ENCODE results near the gene NKX2-8. TPM values are rescaled to one million over a fixed set of nuclear protein-coding genes. Genes with fewer than 3 reads are reported as not detected.

Gene NKX2-8
- total and polyA plus RNA-seq, 2 of the 13 experiments (the other 11 are each of a cell fraction or from before 2014, with no cell fraction given) = not detected

GRCh38 chr14:36625014-36625413, 42.6 kb upstream of the NKX2-8 start (continued):
- TF ChIP-seq PRDM10 (CRISPR knock-in tag; IDR thresholded peaks at IDR 0.05; ENCODE audit: low read depth) (no peak), NR2C2 (CRISPR knock-in tag; IDR thresholded peaks at IDR 0.05; ENCODE audit: borderline replicate concordance) (no peak), FOXK1 (CRISPR knock-in tag; IDR thresholded peaks at IDR 0.05; ENCODE audit: borderline replicate concordance, low read depth) (peak; percentile 65; the same call in 1 of the 2 replicates), E2F2 (CRISPR knock-in tag; IDR thresholded peaks at IDR 0.05; ENCODE audit: borderline replicate concordance) (no peak), ZNF331 (CRISPR knock-in tag; IDR thresholded peaks at IDR 0.05) (peak; percentile 48; the same call in 1 of the 2 replicates), ZBTB39 (CRISPR knock-in tag; IDR thresholded peaks at IDR 0.05) (no peak), ZNF781 (CRISPR knock-in tag; IDR thresholded peaks at IDR 0.05; ENCODE audit: borderline replicate concordance, not compliant biosample characterization) (no peak), MIER2 (CRISPR knock-in tag; IDR thresholded peaks at IDR 0.05) (0 out of 2 replicates have a peak, but pooled peaks have one; percentile 29), SMARCE1 (IDR thresholded peaks at IDR 0.05; ENCODE audit: borderline replicate concordance) (no peak), ZNF850 (CRISPR knock-in tag; conservative IDR thresholded peaks at IDR 0.05) (no peak), ZNF12 (CRISPR knock-in tag; IDR thresholded peaks at IDR 0.05) (no peak), ZNF616 (CRISPR knock-in tag; IDR thresholded peaks at IDR 0.05; ENCODE audit: low read depth) (no peak), PRDM15 (CRISPR knock-in tag; IDR thresholded peaks at IDR 0.05) (no peak), ZFX (CRISPR knock-in tag; IDR thresholded peaks at IDR 0.05; ENCODE audit: low read depth) (no peak), ZNF614 (CRISPR knock-in tag; IDR thresholded peaks at IDR 0.05; ENCODE audit: borderline replicate concordance) (0 out of 2 replicates have a peak, but pooled peaks have one; percentile 24), THAP8 (CRISPR knock-in tag; IDR thresholded peaks at IDR 0.05; ENCODE audit: borderline replicate concordance) (no peak)
